ENCODE data around the gene C1orf210.

DNA sequence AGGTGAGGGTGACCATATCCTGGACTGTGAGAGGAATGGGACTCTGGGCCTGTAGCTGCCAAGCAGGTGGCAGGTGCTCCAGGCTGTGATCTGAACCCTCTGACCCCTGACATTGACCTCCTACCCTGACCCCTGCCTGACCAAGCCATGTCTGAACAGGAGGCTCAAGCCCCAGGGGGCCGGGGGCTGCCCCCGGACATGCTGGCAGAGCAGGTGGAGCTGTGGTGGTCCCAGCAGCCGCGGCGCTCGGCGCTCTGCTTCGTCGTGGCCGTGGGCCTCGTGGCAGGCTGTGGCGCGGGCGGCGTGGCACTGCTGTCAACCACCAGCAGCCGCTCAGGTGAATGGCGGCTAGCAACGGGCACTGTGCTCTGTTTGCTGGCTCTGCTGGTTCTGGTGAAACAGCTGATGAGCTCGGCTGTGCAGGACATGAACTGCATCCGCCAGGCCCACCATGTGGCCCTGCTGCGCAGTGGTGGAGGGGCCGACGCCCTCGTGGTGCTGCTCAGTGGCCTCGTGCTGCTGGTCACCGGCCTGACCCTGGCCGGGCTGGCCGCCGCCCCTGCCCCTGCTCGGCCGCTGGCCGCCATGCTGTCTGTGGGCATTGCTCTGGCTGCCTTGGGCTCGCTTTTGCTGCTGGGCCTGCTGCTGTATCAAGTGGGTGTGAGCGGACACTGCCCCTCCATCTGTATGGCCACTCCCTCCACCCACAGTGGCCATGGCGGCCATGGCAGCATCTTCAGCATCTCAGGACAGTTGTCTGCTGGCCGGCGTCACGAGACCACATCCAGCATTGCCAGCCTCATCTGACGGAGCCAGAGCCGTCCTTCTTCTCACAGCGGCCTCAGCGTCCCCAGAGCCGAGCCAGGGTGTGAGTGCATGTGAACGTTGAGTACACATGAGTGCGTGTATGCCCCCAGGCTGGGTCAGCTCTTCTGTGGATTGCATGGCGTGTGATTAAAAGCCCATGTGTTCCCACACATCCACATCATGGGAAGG is 12.5 kb downstream of the C1orf210 start:
- TF ChIP-seq, protein P1, sequence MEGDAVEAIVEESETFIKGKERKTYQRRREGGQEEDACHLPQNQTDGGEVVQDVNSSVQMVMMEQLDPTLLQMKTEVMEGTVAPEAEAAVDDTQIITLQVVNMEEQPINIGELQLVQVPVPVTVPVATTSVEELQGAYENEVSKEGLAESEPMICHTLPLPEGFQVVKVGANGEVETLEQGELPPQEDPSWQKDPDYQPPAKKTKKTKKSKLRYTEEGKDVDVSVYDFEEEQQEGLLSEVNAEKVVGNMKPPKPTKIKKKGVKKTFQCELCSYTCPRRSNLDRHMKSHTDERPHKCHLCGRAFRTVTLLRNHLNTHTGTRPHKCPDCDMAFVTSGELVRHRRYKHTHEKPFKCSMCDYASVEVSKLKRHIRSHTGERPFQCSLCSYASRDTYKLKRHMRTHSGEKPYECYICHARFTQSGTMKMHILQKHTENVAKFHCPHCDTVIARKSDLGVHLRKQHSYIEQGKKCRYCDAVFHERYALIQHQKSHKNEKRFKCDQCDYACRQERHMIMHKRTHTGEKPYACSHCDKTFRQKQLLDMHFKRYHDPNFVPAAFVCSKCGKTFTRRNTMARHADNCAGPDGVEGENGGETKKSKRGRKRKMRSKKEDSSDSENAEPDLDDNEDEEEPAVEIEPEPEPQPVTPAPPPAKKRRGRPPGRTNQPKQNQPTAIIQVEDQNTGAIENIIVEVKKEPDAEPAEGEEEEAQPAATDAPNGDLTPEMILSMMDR (conservative IDR thresholded peaks at IDR 0.05) = no peak
- no peak for TF ChIP-seq EZH2 (IDR thresholded peaks at IDR 0.05; ENCODE audit: low read depth)
